CD14-positive monocyte (primary cell): ENCODE data around the gene TANC1. TPM values are rescaled to one million over a fixed set of nuclear protein-coding genes. Genes with fewer than 3 reads are reported as not detected.

ENCODE experiments used
- DNase-seq, 3 donors: peaks; one replicate each; pipeline ENCODE4 v3.0.0-alpha.2; 2011 to 2022
- H2AFZ ChIP-seq: 2 replicates; pipeline ENCODE4 v1.6.0; 2012; ENCODE audit warnings: mild to moderate bottlenecking, low read depth, low read length, inconsistent platforms; ENCODE audit not compliant: insufficient read depth, poor library complexity, severe bottlenecking
- H3K27ac ChIP-seq, 2 donors: 1 replicate in 1 of 2; 2 replicates in 1 of 2; pipeline ENCODE4 v1.5.1; 2012 to 2013; ENCODE audit warnings: low read length in 2 of 2, control low read depth in 1 of 2, inconsistent platforms in 1 of 2, low read depth in 1 of 2, mild to moderate bottlenecking in 1 of 2
- H3K27me3 ChIP-seq, 2 donors: one replicate each; pipeline versions ENCODE4 v1.6.0 to v1.6.1; 2011 to 2013; ENCODE audit warnings: low read length in 2 of 2; ENCODE audit not compliant: control insufficient read depth in 2 of 2, insufficient read depth in 2 of 2
- H3K36me3 ChIP-seq, 2 donors: replicated peaks in 1 of 2; 1 replicate in 1 of 2; 2 replicates in 1 of 2; pipeline versions ENCODE4 v1.5.1 to v1.6.1; 2012 to 2013; ENCODE audit warnings: low read length in 2 of 2, control low read depth in 1 of 2, inconsistent platforms in 1 of 2, mild to moderate bottlenecking in 1 of 2; ENCODE audit not compliant: insufficient read depth in 2 of 2, control insufficient read depth in 1 of 2
- H3K4me1 ChIP-seq, 2 donors: 1 replicate in 1 of 2; 2 replicates in 1 of 2; pipeline versions ENCODE4 v1.5.1 to v1.6.1; 2012 to 2013; ENCODE audit warnings: low read length in 2 of 2, control low read depth in 1 of 2, inconsistent platforms in 1 of 2, mild to moderate bottlenecking in 1 of 2, moderate library complexity in 1 of 2; ENCODE audit not compliant: insufficient read depth in 2 of 2, control insufficient read depth in 1 of 2
- H3K4me2 ChIP-seq: replicated peaks from 2 replicates; pipeline ENCODE3; 2012; ENCODE audit warnings: low read length, moderate library complexity, mild to moderate bottlenecking; ENCODE audit not compliant: poor library complexity, severe bottlenecking; ENCODE audit errors: extremely low read depth
- H3K4me3 ChIP-seq, 3 experiments: fragments of 200-600 bp in 1 of 3; sonication (generic) in 1 of 3; replicated peaks in 1 of 3; 1 replicate in 2 of 3; 2 replicates in 1 of 3; pipeline ENCODE4 v1.5.1; 2011 to 2013; ENCODE audit warnings: low read length in 3 of 3, mild to moderate bottlenecking in 3 of 3, control low read depth in 2 of 3, low read depth in 2 of 3, inconsistent platforms in 1 of 3, moderate library complexity in 1 of 3
- H3K79me2 ChIP-seq: 2 replicates; pipeline ENCODE4 v1.6.0; 2012; ENCODE audit warnings: mild to moderate bottlenecking, control low read depth, inconsistent platforms, low read length, moderate library complexity; ENCODE audit not compliant: insufficient read depth
- H3K9ac ChIP-seq: 2 replicates; pipeline ENCODE4 v1.6.0; 2017; ENCODE audit warnings: low read length, mild to moderate bottlenecking; ENCODE audit not compliant: insufficient read depth, poor library complexity, severe bottlenecking
- H3K9me3 ChIP-seq, 2 donors: replicated peaks in 1 of 2; 1 replicate in 1 of 2; 2 replicates in 1 of 2; pipeline versions ENCODE4 v1.5.1 to v1.6.1; 2012 to 2013; ENCODE audit warnings: low read length in 2 of 2, control low read depth in 1 of 2; ENCODE audit not compliant: control insufficient read depth in 1 of 2, insufficient read depth in 1 of 2
- H4K20me1 ChIP-seq: 2 replicates; pipeline ENCODE4 v1.6.0; 2012; ENCODE audit warnings: mild to moderate bottlenecking, low read length, control low read depth, moderate library complexity; ENCODE audit not compliant: insufficient read depth
- H3K27ac Mint-ChIP-seq, 7 donors: one replicate each; pipeline ENCODE4 v1.8.0; 2020; ENCODE audit warnings: mild to moderate bottlenecking in 7 of 7, mixed read lengths in 7 of 7, moderate library complexity in 6 of 7, inconsistent platforms in 2 of 7
- H3K27me3 Mint-ChIP-seq, 3 donors: one replicate each; pipeline ENCODE4 v1.8.0; 2021 to 2022; ENCODE audit warnings: low read depth in 3 of 3, mild to moderate bottlenecking in 3 of 3, mixed read lengths in 3 of 3, moderate library complexity in 3 of 3, inconsistent platforms in 1 of 3
- H3K36me3 Mint-ChIP-seq, 2 donors: one replicate each; pipeline ENCODE4 v1.8.0; 2020; ENCODE audit warnings: mixed read lengths in 2 of 2, inconsistent platforms in 1 of 2, mild to moderate bottlenecking in 1 of 2
- H3K4me1 Mint-ChIP-seq: one replicate; pipeline ENCODE4 v1.8.0; 2020; ENCODE audit warnings: mild to moderate bottlenecking, mixed read lengths
- H3K4me3 Mint-ChIP-seq, 2 donors: one replicate each; pipeline ENCODE4 v1.8.0; 2020; ENCODE audit warnings: mild to moderate bottlenecking in 2 of 2, mixed read lengths in 2 of 2, moderate library complexity in 1 of 2
- H3K9me3 Mint-ChIP-seq, 7 donors: one replicate each; pipeline ENCODE4 v1.8.0; 2020 to 2022; ENCODE audit warnings: mixed read lengths in 7 of 7, mild to moderate bottlenecking in 6 of 7, moderate library complexity in 6 of 7, inconsistent platforms in 2 of 7
- WGBS: methylation state at CpG from one replicate; pipeline ENCODE4 v1.1.5; 2013; ENCODE audit warnings: missing lambda C conversion rate; ENCODE audit not compliant: insufficient coverage; 5-methylcytosine and 5-hydroxymethylcytosine counted together
- intact Hi-C, 2 donors: fragments of 100-400 bp; cut with micrococcal nuclease; formaldehyde crosslinking; loops; one replicate each; pipeline versions ENCODE4 v1.15.0 to v1.15.1; 2023
- polyA plus RNA-seq, 3 donors: library from polyadenylated mRNA; depleted of rRNA in 1 of 3; unstranded in 2 of 3; stranded (reverse) in 1 of 3; fragments of 300-500 nt in 2 of 3; fragments of >200 nt in 1 of 3; fragmentation: Illumina TruSeq in 2 of 3; gene quantifications; 1 replicate in 2 of 3; 2 replicates in 1 of 3; pipeline ENCODE4 v1.2.3, GENCODE V29; 2012 to 2021
- TF ChIP-seq, protein P1 (sequence below): fragments of 200-600 bp; IDR thresholded peaks from one replicate; pipeline ENCODE4 v1.8.0; 2022; ENCODE audit warnings: antibody characterized with exemption, mild to moderate bottlenecking

TANC1 gene
- polyA plus RNA-seq, 3 donors, result 0.04 TPM; not detected in 2

DNA sequence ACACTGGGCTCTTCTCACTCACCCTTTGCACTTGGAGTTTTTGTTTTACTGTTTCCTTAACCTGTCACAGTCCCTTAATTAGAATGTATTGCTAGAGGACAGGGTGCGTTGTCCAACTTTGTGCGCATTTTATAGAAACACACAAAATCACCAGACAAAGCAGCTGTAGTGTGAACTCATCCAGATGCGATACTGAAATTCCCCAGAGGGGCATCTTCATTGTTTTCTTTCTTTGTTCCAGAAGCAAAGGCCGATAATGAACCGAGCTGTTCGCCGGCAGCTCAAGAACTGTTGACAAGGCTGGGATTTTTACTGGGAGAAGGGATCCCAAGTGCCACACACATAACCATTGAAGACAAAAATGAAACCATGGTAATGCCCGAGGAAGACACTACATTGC, 180.5 kb downstream of the TANC1 start:
- intact Hi-C loops, result no loop called here
- TF ChIP-seq, protein P1, sequence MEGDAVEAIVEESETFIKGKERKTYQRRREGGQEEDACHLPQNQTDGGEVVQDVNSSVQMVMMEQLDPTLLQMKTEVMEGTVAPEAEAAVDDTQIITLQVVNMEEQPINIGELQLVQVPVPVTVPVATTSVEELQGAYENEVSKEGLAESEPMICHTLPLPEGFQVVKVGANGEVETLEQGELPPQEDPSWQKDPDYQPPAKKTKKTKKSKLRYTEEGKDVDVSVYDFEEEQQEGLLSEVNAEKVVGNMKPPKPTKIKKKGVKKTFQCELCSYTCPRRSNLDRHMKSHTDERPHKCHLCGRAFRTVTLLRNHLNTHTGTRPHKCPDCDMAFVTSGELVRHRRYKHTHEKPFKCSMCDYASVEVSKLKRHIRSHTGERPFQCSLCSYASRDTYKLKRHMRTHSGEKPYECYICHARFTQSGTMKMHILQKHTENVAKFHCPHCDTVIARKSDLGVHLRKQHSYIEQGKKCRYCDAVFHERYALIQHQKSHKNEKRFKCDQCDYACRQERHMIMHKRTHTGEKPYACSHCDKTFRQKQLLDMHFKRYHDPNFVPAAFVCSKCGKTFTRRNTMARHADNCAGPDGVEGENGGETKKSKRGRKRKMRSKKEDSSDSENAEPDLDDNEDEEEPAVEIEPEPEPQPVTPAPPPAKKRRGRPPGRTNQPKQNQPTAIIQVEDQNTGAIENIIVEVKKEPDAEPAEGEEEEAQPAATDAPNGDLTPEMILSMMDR, result no peak

DNA sequence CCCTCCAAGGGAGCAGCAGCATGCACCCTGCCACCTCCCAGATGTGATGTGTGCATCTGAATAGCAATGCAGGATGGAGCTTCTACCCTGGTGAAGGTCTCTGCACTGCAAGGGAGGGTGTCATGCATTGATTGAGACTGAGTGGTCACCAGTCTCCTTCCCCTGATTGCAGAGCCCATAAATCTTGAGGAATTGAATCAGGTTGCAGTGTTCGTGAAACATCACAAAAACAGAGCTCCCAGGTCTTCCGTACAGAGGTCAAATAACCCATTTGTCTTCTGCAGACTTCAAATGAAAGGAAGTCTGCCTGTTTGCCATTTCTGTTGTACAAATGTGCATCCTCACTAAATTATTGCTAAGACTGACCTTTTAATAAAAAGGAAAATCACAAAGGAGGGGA, 181.3 kb downstream of the TANC1 start:
- Mint-ChIP-seq H3K4me1 (peaks cover 25% of the 10 kb centered on the region), H3K9me3 (no peaks in the 10 kb centered on the region), H3K27ac (no peak overlapping the region), H3K27me3 (peaks cover 0 to 2% (median 2%) of the 10 kb centered on the region in 3 donors), H3K4me3 (no peak overlapping the region), H3K36me3 (no peaks in the 10 kb centered on the region)
- Histone ChIP-seq H3K27ac (no peak overlapping the region), H4K20me1 (no peaks in the 10 kb centered on the region), H3K4me2 (no peak overlapping the region), H3K9ac (no peak overlapping the region), H2AFZ (no peak overlapping the region), H3K36me3 (no peaks in the 10 kb centered on the region), H3K4me1 (peaks cover 18 to 22% of the 10 kb centered on the region in 2 donors), H3K4me3 (no peak overlapping the region), H3K27me3 (no peaks in the 10 kb centered on the region), H3K9me3 (no peaks in the 10 kb centered on the region), H3K79me2 (no peaks in the 10 kb centered on the region)
- 92% methylated on average over 2 of the region's 2 CpGs for WGBS
- intact Hi-C loops, result no loop called here
- TF ChIP-seq, protein P1, result no peak
- DNase-seq, result no peak

More for the DNA sequence above, 180.5 kb downstream of the TANC1 start:
- no peak overlapping the region for H3K27ac ChIP-seq
- H3K9me3 ChIP-seq, result no peaks in the 10 kb centered on the region
- no peak for DNase-seq
- peaks cover 27% of the 10 kb centered on the region for H3K4me1 Mint-ChIP-seq
- no peak overlapping the region for H3K4me2 ChIP-seq
- H3K27me3 Mint-ChIP-seq, result peaks cover 0 to 2% (median 2%) of the 10 kb centered on the region in 3 donors
- no peak overlapping the region for H2AFZ ChIP-seq
- no peak overlapping the region for H3K4me3 ChIP-seq
- H3K79me2 ChIP-seq, result no peaks in the 10 kb centered on the region
- no peak overlapping the region for H3K9ac ChIP-seq
- H3K4me3 Mint-ChIP-seq, result no peak overlapping the region
- H3K4me1 ChIP-seq, result peaks cover 18 to 22% of the 10 kb centered on the region in 2 donors
- no peaks in the 10 kb centered on the region for H3K36me3 ChIP-seq
- no CpG with 5 or more reads among the region's 8 CpGs for WGBS
- H3K27ac Mint-ChIP-seq, result no peak overlapping the region
- no peaks in the 10 kb centered on the region for H3K9me3 Mint-ChIP-seq
- no peaks in the 10 kb centered on the region for H4K20me1 ChIP-seq
- H3K36me3 Mint-ChIP-seq, result no peaks in the 10 kb centered on the region
- H3K27me3 ChIP-seq, result no peaks in the 10 kb centered on the region
